Osteoblast (primary cell): ENCODE results near the gene TOPAZ1. TPM values are rescaled to one million over a fixed set of nuclear protein-coding genes. Genes with fewer than 3 reads are reported as not detected.

Source experiments
- DNase-seq: peaks from one replicate; pipeline ENCODE4 v3.0.0; 2011; ENCODE audit warnings: low spot score, mixed read lengths; ENCODE audit not compliant: insufficient read length; ENCODE audit errors: missing footprints
- H2AFZ ChIP-seq: 2 replicates; pipeline ENCODE4 v1.6.0; 2011; ENCODE audit warnings: mild to moderate bottlenecking, low read length
- H3K27ac ChIP-seq: 2 replicates; pipeline ENCODE4 v1.5.1; 2011; ENCODE audit warnings: mild to moderate bottlenecking, low read depth, low read length, moderate library complexity
- H3K27me3 ChIP-seq: 2 replicates; pipeline ENCODE4 v1.6.0; 2012; ENCODE audit warnings: mild to moderate bottlenecking, control low read depth, inconsistent platforms, low read length, moderate library complexity; ENCODE audit not compliant: insufficient read depth
- H3K36me3 ChIP-seq: 2 replicates; pipeline ENCODE4 v1.5.1; 2011; ENCODE audit warnings: mild to moderate bottlenecking, low read length, control low read depth, moderate library complexity; ENCODE audit not compliant: insufficient read depth
- H3K4me1 ChIP-seq: 2 replicates; pipeline ENCODE4 v1.5.1; 2011; ENCODE audit warnings: mild to moderate bottlenecking, low read length, control low read depth, moderate library complexity; ENCODE audit not compliant: insufficient read depth
- H3K4me2 ChIP-seq: 2 replicates; pipeline ENCODE4 v1.6.0; 2011; ENCODE audit warnings: mild to moderate bottlenecking, low read length; ENCODE audit not compliant: insufficient read depth
- H3K4me3 ChIP-seq: fragments of 200-600 bp; sonication (generic); 3 replicates; pipeline ENCODE4 v1.5.1; 2012; ENCODE audit warnings: mild to moderate bottlenecking, low read length, inconsistent platforms; ENCODE audit not compliant: insufficient read depth
- H3K79me2 ChIP-seq: 2 replicates; pipeline ENCODE4 v1.6.0; 2012; ENCODE audit warnings: mild to moderate bottlenecking, low read length, control low read depth, inconsistent platforms; ENCODE audit not compliant: insufficient read depth
- H3K9me3 ChIP-seq: 2 replicates; pipeline ENCODE4 v1.5.1; 2011; ENCODE audit warnings: low read depth, low read length, control low read depth
- H4K20me1 ChIP-seq: 2 replicates; pipeline ENCODE4 v1.6.0; 2012; ENCODE audit warnings: mild to moderate bottlenecking, low read length, control low read depth; ENCODE audit not compliant: insufficient read depth
- total RNA-seq: library from RNA; depleted of rRNA; stranded (reverse); fragments of >200 nt; gene quantifications from 2 replicates; pipeline ENCODE4 v1.2.3, GENCODE V29; 2012
- TF ChIP-seq, protein P1 (sequence below): IDR thresholded peaks from 2 replicates; pipeline ENCODE4 v1.5.1; 2011; ENCODE audit warnings: mild to moderate bottlenecking, low read depth, low read length, moderate library complexity; ENCODE audit errors: extremely low read depth

TOPAZ1 gene
- total RNA-seq, 1 donor = not detected

DNA sequence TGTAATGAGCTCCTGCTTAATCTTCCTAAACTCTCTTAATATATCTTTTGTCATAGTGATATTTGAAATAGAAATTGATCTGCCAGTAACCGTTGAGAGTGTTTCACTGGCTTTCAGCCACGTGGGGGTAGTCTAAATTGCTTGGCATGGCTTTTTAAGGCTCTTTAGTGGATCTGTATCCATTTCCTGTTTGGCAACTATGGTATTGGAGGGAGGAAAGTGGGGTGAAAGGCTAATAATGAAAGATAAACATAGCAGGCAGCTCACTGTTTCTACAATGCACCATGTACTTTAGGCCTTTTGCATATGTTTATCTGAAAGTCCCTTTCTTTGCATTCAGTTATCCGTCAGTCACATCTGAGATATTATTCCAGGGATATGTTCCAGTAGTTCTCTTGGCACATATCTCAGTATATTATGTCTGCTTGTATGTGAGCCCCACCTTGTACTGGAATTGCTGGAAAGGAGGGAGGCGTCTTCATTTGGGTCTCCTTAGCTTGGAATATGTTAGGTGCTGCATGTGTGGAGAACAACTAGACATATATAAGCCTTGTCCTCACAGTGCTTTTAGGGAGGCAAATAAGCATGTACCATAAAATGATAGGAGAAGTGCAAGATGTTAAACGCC is 10.8 kb downstream of the TOPAZ1 start:
- no peak overlapping the region for H3K27ac ChIP-seq
- no peak overlapping the region for H3K4me2 ChIP-seq
- no peak overlapping the region for H2AFZ ChIP-seq
- no peaks in the 10 kb centered on the region for H3K27me3 ChIP-seq
- H3K36me3 ChIP-seq = no peaks in the 10 kb centered on the region
- TF ChIP-seq, protein P1, sequence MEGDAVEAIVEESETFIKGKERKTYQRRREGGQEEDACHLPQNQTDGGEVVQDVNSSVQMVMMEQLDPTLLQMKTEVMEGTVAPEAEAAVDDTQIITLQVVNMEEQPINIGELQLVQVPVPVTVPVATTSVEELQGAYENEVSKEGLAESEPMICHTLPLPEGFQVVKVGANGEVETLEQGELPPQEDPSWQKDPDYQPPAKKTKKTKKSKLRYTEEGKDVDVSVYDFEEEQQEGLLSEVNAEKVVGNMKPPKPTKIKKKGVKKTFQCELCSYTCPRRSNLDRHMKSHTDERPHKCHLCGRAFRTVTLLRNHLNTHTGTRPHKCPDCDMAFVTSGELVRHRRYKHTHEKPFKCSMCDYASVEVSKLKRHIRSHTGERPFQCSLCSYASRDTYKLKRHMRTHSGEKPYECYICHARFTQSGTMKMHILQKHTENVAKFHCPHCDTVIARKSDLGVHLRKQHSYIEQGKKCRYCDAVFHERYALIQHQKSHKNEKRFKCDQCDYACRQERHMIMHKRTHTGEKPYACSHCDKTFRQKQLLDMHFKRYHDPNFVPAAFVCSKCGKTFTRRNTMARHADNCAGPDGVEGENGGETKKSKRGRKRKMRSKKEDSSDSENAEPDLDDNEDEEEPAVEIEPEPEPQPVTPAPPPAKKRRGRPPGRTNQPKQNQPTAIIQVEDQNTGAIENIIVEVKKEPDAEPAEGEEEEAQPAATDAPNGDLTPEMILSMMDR = no peak
- DNase-seq = no peak
- H3K79me2 ChIP-seq = no peaks in the 10 kb centered on the region
- no peaks in the 10 kb centered on the region for H4K20me1 ChIP-seq
- H3K9me3 ChIP-seq = peaks cover 3% of the 10 kb centered on the region
- H3K4me3 ChIP-seq = no peak overlapping the region
- no peaks in the 10 kb centered on the region for H3K4me1 ChIP-seq

GRCh38 chr3:44259404-44259803 is 17.7 kb downstream of the TOPAZ1 start:
- Histone ChIP-seq H3K27ac (no peak overlapping the region), H3K36me3 (no peaks in the 10 kb centered on the region), H3K27me3 (peaks cover 8% of the 10 kb centered on the region)

DNA sequence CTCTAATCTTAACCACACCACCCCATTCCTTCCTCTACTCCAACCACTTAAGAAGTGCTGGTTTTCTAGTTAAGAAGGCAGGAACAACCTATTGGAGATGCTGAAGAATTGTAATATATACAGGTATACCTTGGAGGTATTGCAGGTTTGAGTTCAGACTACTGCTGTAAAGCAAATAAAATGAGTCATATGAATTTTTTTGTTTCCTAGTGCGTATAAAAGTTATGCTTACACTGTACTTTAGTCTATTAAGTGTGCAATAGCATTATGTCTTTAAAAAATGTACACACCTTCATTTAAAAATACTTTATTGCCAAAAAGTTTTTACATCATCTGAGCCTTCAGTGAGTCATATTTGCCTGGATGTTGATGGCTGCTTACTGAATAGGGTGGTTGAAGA is 22.5 kb downstream of the TOPAZ1 start:
- no peak overlapping the region for H3K4me3 ChIP-seq
- H3K79me2 ChIP-seq = no peaks in the 10 kb centered on the region
- no peaks in the 10 kb centered on the region for H4K20me1 ChIP-seq
- no peak overlapping the region for H3K4me2 ChIP-seq
- H3K27ac ChIP-seq = no peak overlapping the region
- H2AFZ ChIP-seq = no peak overlapping the region
- H3K36me3 ChIP-seq = no peaks in the 10 kb centered on the region
- TF ChIP-seq, protein P1 = no peak
- DNase-seq = no peak
- no peaks in the 10 kb centered on the region for H3K9me3 ChIP-seq
- H3K27me3 ChIP-seq = peaks cover under 1% of the 10 kb centered on the region
- H3K4me1 ChIP-seq = no peaks in the 10 kb centered on the region

More at GRCh38 chr3:44259404-44259803, 17.7 kb downstream of the TOPAZ1 start:
- H3K79me2 ChIP-seq = no peaks in the 10 kb centered on the region
- H3K9me3 ChIP-seq = no peaks in the 10 kb centered on the region
- H3K4me1 ChIP-seq = no peaks in the 10 kb centered on the region
- TF ChIP-seq, protein P1 = no peak
- no peak overlapping the region for H3K4me3 ChIP-seq
- H4K20me1 ChIP-seq = no peaks in the 10 kb centered on the region
- no peak for DNase-seq
- H3K4me2 ChIP-seq = no peak overlapping the region
- no peak overlapping the region for H2AFZ ChIP-seq

- Histone ChIP-seq H3K4me1 (no peaks in the 10 kb centered on the region), H3K4me3 (no peak overlapping the region), H3K79me2 (no peaks in the 10 kb centered on the region), H3K9me3 (no peaks in the 10 kb centered on the region), H2AFZ (no peak overlapping the region), H3K27me3 (no peaks in the 10 kb centered on the region), H3K4me2 (no peak overlapping the region), H3K36me3 (no peaks in the 10 kb centered on the region), H4K20me1 (no peaks in the 10 kb centered on the region), H3K27ac (no peak overlapping the region)
- DNase-seq = no peak
- TF ChIP-seq, protein P1 = no peak
Observed at GRCh38 chr3:44265815-44266214, 24.1 kb downstream of the TOPAZ1 start.
